HG02588 (cell line): Measurements from ENCODE around the gene TBC1D17.
A peak's percentile ranks its signal among the peaks of the same experiment; 100 is the strongest.

Source experiments
- ATAC-seq: cut with Tn5 transposase; IDR thresholded peaks from one replicate; pipeline ENCODE4 v1.9.1; 2021; ENCODE audit warnings: mild to moderate bottlenecking, moderate library complexity; ENCODE audit not compliant: unreplicated experiment

TBC1D17 gene

GRCh38 chr19:49860336-49861102, 17.0 kb upstream of the TBC1D17 start:
- no peak for ATAC-seq

DNA sequence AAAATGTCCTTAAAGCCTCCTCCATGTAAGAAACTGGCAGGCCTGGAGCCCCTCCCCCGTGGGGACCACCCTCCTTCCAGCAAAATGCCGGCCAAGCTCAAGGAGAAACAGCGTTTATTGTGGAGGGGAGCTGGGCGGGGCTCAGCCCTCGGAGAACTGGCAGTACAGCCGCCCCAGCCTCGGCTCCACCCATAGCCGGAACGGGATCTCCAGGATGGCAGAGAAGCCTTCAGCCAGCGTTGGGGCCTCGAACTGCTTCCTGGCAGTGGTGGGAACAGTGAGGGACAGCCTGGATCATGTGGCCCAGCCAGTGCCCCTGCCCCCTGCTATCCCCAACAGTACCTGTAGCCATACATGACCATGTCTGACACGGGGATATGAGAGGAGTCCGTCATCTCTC, 16.4 kb upstream of the TBC1D17 start:
- no peak for ATAC-seq

DNA sequence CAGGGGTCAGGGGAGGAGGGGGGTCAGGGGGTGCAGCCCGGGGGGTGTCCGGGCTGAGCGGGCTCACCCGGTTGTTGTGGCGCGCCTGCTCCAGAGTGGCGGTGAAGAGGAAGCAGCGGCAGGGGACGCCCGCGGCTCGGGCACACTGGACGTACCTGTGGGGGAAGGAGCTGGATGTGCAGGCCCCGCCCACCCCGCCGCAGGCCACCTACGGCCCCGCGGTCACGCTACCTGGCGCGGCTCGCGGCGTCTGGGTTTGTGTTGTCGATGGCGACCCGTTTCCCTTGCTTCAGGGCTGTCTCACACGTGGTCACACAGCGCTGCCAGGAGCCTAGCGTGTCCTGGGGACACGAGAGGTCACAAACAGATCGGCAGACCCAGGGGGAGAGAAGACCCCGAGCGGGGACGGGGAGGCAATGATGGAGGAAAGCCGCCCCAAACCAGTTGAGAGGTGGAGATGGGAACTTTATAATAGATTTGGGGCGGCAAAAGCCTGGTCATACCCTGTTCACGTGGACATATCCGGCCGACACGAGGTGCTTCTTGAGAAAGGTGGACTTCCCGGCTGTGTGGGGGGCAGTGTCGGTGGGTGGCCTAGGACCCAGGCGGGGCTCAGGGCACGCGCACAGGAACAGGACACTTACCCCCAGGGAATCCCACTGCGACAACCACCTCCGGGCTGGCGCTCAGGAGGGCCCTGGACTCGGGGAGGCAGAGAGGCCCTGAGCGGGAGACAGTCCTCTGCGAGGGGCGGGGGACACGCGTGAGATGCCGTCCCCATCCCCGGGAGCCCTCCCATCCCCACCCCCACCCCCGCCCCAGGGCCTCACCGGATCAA, 15.7 kb upstream of the TBC1D17 start:
- ATAC-seq: no peak

GRCh38 chr19:49862391-49863253, 14.9 kb upstream of the TBC1D17 start:
- ATAC-seq: no peak

GRCh38 chr19:49863254-49863934, 14.1 kb upstream of the TBC1D17 start:
- ATAC-seq: no peak

- ATAC-seq: no peak
Observed at GRCh38 chr19:49863935-49864320, 13.6 kb upstream of the TBC1D17 start.

- no peak for ATAC-seq
Observed at GRCh38 chr19:49864890-49865289, 12.6 kb upstream of the TBC1D17 start.

DNA sequence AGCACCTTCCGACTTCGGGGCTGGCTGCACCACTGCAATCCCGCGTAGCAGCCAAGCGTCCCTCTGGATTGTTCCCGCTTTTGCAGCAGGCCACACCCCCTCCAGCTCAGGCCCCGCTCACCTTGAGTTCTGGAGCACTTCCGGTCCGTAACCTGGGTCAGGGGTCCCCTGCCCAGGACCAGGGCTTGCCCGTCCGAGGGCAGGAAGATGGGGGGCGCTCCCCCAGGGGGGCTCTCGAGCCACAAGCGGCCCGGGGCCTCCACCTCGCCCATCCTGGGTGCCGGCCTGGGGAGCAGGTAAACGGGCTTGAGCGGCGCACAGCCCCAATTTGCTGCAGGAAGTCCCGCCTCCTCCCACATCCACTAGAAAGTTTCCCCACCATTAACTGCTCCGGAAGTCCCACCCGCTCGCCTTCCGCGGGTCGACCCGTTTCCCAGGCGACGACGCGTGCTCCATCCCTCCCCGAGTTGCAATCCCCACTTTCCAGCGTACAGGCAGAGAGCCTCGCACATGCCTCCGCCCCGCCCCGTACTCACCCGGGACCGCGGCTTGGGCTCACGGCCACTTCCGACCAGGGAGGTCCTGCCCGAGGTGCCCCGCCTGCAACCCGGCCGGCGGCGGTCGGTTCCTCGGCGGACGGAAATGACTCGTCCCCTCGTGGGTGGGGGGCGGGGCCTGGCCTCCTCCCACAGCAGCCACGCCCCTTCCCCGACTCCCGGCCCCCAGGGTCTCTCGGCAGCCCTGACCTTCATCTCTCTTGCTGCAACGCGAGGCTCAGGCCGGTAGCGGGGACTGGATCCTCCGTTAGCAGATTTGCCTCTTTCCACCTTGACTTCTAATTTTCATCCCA, 10.3 kb upstream of the TBC1D17 start, which contains the start of gene PNKP:
Gene PNKP (minus strand): TSS at position 644 of the 850 bp plus-strand sequence. CDS start 372 bp downstream, at position 272.
- ATAC-seq: peak; percentile 34

DNA sequence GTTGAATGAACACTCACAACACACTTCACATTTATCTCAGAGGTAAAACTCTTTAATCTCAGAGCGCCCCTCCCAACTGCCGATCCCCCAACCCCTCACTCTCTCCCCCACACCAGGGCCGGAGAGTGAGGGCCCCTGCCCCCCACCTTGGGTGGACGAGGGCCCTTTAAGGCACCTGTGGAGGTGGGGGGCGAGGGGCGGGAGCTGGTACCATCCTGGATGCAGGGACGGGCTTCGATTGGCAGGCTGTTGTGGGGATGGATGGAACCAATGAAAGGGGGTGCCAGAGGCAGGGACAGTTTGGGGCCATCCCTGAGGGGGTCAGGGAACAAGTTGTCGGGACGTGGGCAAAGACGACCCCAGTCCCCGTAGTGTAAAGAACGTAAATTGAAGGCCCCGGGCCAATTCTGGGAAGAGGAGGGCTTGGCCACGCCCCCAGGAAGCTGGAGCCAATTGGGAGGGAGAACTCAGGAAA, 8.5 kb upstream of the TBC1D17 start:
- peak; percentile 12 for ATAC-seq

GRCh38 chr19:49869484-49870308, 7.8 kb upstream of the TBC1D17 start:
- peak; percentile 60 for ATAC-seq

DNA sequence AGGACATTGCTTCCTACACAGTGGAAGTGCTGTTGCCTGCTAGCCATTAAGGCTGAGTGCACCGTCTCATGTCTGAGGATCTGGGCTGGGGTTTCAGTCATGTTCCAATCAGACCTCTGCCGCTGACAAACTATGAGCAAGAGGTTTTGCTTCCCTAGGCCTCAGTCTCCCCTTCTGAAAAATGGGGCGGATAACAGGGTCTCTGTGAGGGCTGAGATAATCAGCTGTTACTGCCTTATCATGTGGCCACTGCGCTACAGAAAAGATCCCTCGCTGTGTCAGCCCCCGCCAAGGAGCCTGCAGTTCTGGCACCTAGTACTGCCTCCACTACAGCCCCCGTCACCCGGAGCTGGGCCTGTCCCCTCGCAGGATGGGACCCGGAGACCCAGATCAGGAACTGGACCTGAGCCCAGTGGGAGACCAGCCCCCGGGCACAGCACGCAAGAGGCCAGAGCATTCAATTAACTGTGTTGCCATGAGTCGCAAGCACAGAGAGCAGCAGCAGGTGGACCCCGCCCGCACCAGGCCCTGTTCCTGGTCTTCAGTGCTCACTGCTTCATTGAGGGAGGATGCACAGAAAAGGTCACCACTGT, 7.1 kb upstream of the TBC1D17 start:
- ATAC-seq: no peak

- ATAC-seq: no peak
Observed at GRCh38 chr19:49871349-49871985, 6.0 kb upstream of the TBC1D17 start.

GRCh38 chr19:49872245-49873128, 5.0 kb upstream of the TBC1D17 start:
- ATAC-seq: no peak

- ATAC-seq: no peak
Observed at GRCh38 chr19:49873129-49873521, 4.4 kb upstream of the TBC1D17 start.

DNA sequence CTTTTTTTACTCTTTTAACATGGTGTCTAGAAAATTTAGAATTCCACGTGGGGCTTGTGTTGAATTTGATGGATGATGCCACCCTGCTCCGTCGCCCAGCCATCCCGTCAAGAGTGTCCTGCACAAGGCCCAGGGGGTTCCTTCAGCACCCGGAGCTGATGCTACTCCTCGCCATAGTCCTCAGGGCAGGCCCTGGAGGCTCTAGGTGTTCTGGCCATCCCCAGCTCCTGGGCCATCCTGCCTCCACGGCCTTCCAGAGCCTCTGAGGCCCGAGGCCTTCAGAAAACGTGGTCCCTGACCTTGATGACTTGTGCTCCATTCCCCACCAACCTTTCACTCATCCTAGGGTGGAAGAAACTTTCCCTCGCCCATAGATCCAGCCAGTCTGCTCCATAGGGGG, 3.7 kb upstream of the TBC1D17 start:
- no peak for ATAC-seq

DNA sequence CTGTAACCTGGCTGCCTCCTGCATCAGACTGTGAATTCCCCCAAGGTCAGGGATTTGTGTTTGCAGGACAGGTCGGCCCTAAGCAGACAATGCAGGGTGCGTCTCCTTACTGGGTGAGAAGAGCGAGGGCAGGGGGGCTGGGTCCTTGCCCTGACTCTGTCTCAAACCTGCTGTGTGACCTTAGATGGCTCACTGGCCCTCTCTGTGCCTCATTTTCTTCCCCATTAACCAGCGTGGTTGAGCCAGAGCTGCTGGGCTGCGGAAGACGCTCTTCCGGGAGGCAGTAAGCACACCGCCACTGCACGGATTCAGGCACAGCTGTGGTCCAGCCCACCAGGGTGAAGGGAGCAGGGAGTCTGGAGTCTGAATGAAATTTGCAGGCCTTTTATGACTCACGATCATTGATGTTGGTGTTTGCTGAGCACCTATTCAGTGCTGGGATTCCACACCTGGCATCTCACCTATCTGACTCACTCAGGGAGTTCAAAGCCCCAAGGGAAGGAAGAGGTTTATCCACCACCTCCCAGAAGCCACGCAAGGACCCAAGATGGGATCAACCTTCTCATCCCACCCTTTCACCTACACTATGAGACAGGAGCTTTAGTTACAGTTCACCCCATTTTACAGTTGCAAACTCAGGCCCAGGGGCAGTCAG, 2.9 kb upstream of the TBC1D17 start:
- no peak for ATAC-seq
